NCI-H146 treated with DMSO at 0.1 percent for 48 hours (cell line): ENCODE results near the gene ETS2.

Source experiments
- DNase-seq: peaks from one replicate; lab custom pipeline; 2025; ENCODE audit not compliant: unreplicated experiment; lab: John Stamatoyannopoulos, UW

Gene ETS2

GRCh38 chr21:38858026-38858811 lies 52.5 kb downstream of the ETS2 start:
- DNase-seq, result no peak

GRCh38 chr21:38858812-38859205 lies 53.1 kb downstream of the ETS2 start:
- DNase-seq, result no peak

- DNase-seq, result no peak
These were observed 54.1 kb downstream of the ETS2 start for GRCh38 chr21:38859852-38860251.

GRCh38 chr21:38861056-38861455 lies 55.3 kb downstream of the ETS2 start:
- DNase-seq, result no peak

- no peak for DNase-seq
These were observed 56.4 kb downstream of the ETS2 start for GRCh38 chr21:38861989-38862683.

- DNase-seq, result no peak
These were observed 57.6 kb downstream of the ETS2 start for GRCh38 chr21:38863291-38863690.

GRCh38 chr21:38863843-38864363 lies 58.2 kb downstream of the ETS2 start:
- DNase-seq, result no peak

DNA sequence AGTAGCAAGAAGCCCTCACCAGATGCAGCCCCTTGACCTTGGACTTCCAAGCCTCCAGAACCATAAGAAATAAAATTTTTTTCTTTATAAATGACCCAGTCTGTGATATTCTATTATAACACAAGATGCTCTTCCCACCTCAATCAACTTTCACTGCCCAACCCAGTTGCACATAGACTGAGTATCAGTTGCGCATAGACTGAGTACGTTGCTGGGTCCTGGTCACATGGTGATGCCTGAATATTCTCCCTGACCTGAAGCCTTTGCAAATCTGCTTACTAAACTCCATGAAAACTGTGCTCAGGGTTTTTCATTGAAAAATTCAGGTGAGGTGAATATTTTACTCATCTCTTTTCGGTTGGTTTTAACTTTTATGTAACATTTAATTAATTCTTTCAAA lies 59.2 kb downstream of the ETS2 start:
- DNase-seq, result no peak

- no peak for DNase-seq
These were observed 63.5 kb downstream of the ETS2 start for GRCh38 chr21:38869196-38869595.

DNA sequence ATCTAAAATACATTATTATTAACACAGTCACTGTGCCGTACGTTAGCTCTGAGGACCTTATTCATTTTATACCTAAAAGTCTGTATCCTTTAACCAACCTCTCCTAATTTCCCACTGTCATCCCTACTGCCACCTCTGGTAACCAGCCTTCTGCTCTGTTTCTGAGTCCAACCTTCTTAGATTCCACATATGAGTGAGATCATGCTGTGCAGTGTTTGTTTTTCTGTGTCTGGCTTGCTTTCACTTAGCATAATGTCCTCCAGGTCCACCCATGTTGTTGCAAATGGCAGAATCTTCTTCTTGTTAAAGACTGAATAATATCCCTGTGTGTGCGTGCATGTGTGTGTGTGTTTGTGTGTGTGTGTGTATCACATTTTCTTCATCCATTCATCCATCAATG lies 64.2 kb downstream of the ETS2 start:
- DNase-seq, result peak; percentile 56
